ENCODE measurements around the gene BIRC2. TPM values are rescaled to one million over a fixed set of nuclear protein-coding genes. Genes with fewer than 3 reads are reported as not detected.

Gene BIRC2
- total RNA-seq, 1 donor: 108 TPM

DNA sequence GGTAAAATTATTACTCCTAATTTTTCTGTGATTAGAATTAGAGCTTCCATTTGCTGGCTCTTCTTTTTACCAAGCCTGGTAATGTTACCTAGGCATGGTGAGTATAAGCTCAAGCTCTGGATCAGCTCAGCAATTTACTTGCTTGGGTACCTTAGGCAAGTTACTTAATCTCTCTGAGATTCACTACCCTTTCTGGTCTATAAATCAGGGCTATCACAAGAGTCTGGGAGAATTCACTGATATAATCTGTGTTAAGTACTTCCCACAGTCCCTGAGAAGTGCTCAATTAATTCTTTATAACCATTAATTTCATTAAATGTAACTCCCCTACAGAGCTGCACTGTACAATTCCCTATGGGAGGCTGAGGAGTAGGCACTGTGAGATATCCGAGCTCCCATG lies 61.3 kb downstream of the BIRC2 start:
- TF ChIP-seq, protein P1, sequence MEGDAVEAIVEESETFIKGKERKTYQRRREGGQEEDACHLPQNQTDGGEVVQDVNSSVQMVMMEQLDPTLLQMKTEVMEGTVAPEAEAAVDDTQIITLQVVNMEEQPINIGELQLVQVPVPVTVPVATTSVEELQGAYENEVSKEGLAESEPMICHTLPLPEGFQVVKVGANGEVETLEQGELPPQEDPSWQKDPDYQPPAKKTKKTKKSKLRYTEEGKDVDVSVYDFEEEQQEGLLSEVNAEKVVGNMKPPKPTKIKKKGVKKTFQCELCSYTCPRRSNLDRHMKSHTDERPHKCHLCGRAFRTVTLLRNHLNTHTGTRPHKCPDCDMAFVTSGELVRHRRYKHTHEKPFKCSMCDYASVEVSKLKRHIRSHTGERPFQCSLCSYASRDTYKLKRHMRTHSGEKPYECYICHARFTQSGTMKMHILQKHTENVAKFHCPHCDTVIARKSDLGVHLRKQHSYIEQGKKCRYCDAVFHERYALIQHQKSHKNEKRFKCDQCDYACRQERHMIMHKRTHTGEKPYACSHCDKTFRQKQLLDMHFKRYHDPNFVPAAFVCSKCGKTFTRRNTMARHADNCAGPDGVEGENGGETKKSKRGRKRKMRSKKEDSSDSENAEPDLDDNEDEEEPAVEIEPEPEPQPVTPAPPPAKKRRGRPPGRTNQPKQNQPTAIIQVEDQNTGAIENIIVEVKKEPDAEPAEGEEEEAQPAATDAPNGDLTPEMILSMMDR (IDR thresholded peaks at IDR 0.05; ENCODE audit: insufficient read depth, low read depth, low read length): no peak
- no peak for DNase-seq (ENCODE audit: low read depth)

DNA sequence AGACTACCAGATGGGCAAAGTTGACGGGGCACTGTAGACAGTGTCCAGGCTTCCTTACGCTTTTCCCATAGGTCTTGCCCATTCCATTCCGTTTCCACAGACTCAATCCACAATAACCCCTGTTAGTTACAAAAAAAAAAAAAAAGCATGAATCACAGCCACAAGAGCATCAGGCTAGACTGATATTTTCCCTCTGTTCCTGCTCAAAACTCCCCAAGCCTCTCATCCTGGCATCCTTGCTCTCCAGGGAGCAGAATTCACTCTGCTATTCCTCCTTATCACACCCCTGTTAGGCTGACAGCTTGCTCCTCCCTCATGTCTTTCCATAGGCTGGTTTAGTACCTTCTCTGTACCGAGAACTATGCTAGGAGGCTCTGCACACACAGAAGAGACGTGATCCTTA lies 63.4 kb downstream of the BIRC2 start:
- peak; percentile 80 for DNase-seq (ENCODE audit: low read depth)
- H3K4me3 ChIP-seq (ENCODE audit: low read depth, low read length): no peak overlapping the region
- TF ChIP-seq, protein P1 (IDR thresholded peaks at IDR 0.05; ENCODE audit: insufficient read depth, low read depth, low read length): no peak

More for the DNA sequence above, 61.3 kb downstream of the BIRC2 start:
- no peak overlapping the region for H3K4me3 ChIP-seq (ENCODE audit: low read depth, low read length)

DNA sequence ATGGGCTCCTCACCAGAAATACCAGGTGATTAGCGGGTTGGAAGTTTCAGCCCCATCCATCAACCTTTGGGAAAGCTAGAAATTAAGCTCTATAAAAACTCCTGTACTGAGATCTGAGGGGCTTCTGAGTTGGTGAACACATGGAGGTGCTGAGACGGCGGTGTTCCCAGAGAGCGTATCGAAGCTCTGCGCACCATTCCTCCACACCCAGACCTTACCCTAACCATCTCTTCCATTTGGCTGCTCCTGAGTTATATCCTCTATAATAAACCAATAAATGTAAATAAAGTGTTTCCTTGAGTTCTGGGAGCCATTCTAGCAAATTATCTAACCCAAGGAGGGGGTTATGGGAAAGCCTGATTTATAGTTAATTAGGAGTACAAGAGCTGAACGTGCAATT lies 64.1 kb downstream of the BIRC2 start:
- no peak overlapping the region for H3K4me3 ChIP-seq (ENCODE audit: low read depth, low read length)
- no peak for DNase-seq (ENCODE audit: low read depth)
- TF ChIP-seq, protein P1 (IDR thresholded peaks at IDR 0.05; ENCODE audit: insufficient read depth, low read depth, low read length): no peak

- no peak for DNase-seq (ENCODE audit: low read depth)
- H3K4me3 ChIP-seq (ENCODE audit: low read depth, low read length): no peak overlapping the region
- TF ChIP-seq, protein P1 (IDR thresholded peaks at IDR 0.05; ENCODE audit: insufficient read depth, low read depth, low read length): no peak
Measured at GRCh38 chr11:102413497-102413896, 66.5 kb downstream of the BIRC2 start.

GRCh38 chr11:102414559-102414958 lies 67.5 kb downstream of the BIRC2 start:
- TF ChIP-seq, protein P1 (IDR thresholded peaks at IDR 0.05; ENCODE audit: insufficient read depth, low read depth, low read length): no peak
- no peak overlapping the region for H3K4me3 ChIP-seq (ENCODE audit: low read depth, low read length)
- no peak for DNase-seq (ENCODE audit: low read depth)

- TF ChIP-seq, protein P1 (IDR thresholded peaks at IDR 0.05; ENCODE audit: insufficient read depth, low read depth, low read length): no peak
- no peak overlapping the region for H3K4me3 ChIP-seq (ENCODE audit: low read depth, low read length)
- no peak for DNase-seq (ENCODE audit: low read depth)
Measured at GRCh38 chr11:102415304-102415916, 68.4 kb downstream of the BIRC2 start.

DNA sequence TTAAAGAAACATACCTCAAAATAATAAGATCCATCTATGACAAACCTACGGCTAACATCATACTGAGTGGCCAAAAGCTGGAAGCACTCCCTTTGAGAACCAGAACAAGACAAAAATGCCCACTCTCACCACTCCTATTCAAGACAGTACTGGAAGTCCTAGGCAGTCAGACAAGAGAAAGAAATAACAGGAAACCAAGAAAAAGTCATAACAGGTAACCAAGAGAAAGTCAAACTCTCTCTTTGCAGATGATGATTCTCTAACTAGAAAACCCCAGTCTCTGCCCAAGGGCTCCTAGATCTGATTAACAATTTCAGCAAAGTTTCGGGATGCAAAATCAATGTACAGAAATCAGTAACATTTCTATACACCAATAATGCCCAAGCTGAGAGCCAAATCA lies 70.0 kb downstream of the BIRC2 start:
- TF ChIP-seq, protein P1 (IDR thresholded peaks at IDR 0.05; ENCODE audit: insufficient read depth, low read depth, low read length): no peak
- DNase-seq (ENCODE audit: low read depth): no peak
- H3K4me3 ChIP-seq (ENCODE audit: low read depth, low read length): no peak overlapping the region

Measured in fibroblast of villous mesenchyme (primary cell).